Common myeloid progenitor, CD34-positive (primary cell): ENCODE measurements around the gene EHBP1L1.

Experiments used
- CTCF ChIA-PET: fragments of 350-600 bp; sonication (Branson Sonifier 250); formaldehyde crosslinking; loops from one replicate; lab custom pipeline; 2021; ENCODE audit warnings: antibody characterized with exemption; lab: Charles Lee
- POLR2A ChIA-PET: fragments of 350-600 bp; sonication (Branson Sonifier 250); formaldehyde crosslinking; loops from one replicate; lab custom pipeline; 2021; ENCODE audit warnings: antibody characterized with exemption; lab: Charles Lee
- DNase-seq, 3 donors: peaks; one replicate each; pipeline versions ENCODE4 v3.0.0 to v3.0.0-alpha.2; 2013
- H3K27ac ChIP-seq, 2 experiments: 1 replicate in 1 of 2; 2 replicates in 1 of 2; pipeline ENCODE4 v1.7.0; 2013; ENCODE audit warnings: inconsistent platforms in 2 of 2, low read length in 2 of 2, mild to moderate bottlenecking in 2 of 2, low read depth in 1 of 2, moderate library complexity in 1 of 2; ENCODE audit not compliant: severe bottlenecking in 2 of 2, insufficient read depth in 1 of 2, poor library complexity in 1 of 2
- H3K27me3 ChIP-seq, 5 experiments: replicated peaks in 2 of 5; 1 replicate in 3 of 5; 2 replicates in 2 of 5; pipeline versions ENCODE4 v1.6.1 to v1.7.0; 2013; ENCODE audit warnings: low read length in 4 of 5, mild to moderate bottlenecking in 2 of 5, moderate library complexity in 2 of 5, inconsistent platforms in 1 of 5; ENCODE audit not compliant: insufficient read depth in 5 of 5, control insufficient read depth in 4 of 5
- H3K36me3 ChIP-seq, 4 experiments: 1 replicate in 2 of 4; 2 replicates in 2 of 4; pipeline versions ENCODE4 v1.6.1 to v1.7.0; 2013; ENCODE audit warnings: low read length in 3 of 4, control low read depth in 1 of 4, mild to moderate bottlenecking in 1 of 4; ENCODE audit not compliant: control insufficient read depth in 4 of 4, insufficient read depth in 4 of 4
- H3K4me1 ChIP-seq, 4 experiments: 1 replicate in 3 of 4; 2 replicates in 1 of 4; pipeline versions ENCODE4 v1.6.1 to v1.7.1; 2013; ENCODE audit warnings: low read length in 3 of 4, mild to moderate bottlenecking in 3 of 4, control low read depth in 1 of 4, inconsistent platforms in 1 of 4, moderate library complexity in 1 of 4; ENCODE audit not compliant: control insufficient read depth in 4 of 4, insufficient read depth in 4 of 4; ENCODE audit errors: control extremely low read depth in 1 of 4
- H3K4me3 ChIP-seq, 7 experiments: 1 replicate in 4 of 7; 2 replicates in 3 of 7; pipeline versions ENCODE4 v1.5.1 to v1.7.0; 2013; ENCODE audit warnings: mild to moderate bottlenecking in 7 of 7, low read length in 6 of 7, moderate library complexity in 6 of 7, inconsistent platforms in 2 of 7, low read depth in 2 of 7, control low read depth in 1 of 7; ENCODE audit not compliant: insufficient read depth in 4 of 7, control insufficient read depth in 1 of 7; ENCODE audit errors: extremely low read depth in 1 of 7
- H3K9me3 ChIP-seq, 5 experiments: 1 replicate in 4 of 5; 2 replicates in 1 of 5; pipeline versions ENCODE4 v1.6.1 to v1.7.1; 2013; ENCODE audit warnings: low read length in 4 of 5, mild to moderate bottlenecking in 2 of 5, inconsistent platforms in 1 of 5, low read depth in 1 of 5, moderate library complexity in 1 of 5; ENCODE audit not compliant: control insufficient read depth in 4 of 5, insufficient read depth in 2 of 5; ENCODE audit errors: control extremely low read depth in 1 of 5
- WGBS: methylation state at CpG from one replicate; pipeline ENCODE4 v1.1.5; 2013; ENCODE audit not compliant: insufficient coverage; 5-methylcytosine and 5-hydroxymethylcytosine counted together

EHBP1L1 gene

DNA sequence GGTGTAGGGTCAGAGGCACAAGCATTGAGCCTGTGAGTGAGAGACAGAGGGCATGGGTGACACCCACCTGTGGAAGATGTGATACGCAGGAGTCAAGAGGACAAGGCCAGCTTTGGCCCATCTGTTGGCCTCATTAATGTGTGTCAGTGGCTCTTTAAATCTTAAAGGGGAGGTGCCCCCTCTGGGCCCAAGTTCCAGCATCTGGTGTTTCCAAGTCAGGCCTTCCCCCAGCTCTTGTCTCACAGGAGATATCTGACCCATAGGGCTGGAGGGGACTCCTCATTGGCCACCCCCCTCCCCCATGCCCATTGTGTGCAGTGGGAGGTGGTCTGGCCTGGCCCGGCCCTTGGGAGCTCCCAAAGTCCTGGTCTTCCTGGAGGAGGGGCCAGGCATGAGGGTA is 10.8 kb downstream of the EHBP1L1 start:
- no peak for DNase-seq
- Histone ChIP-seq H3K27me3 (no peaks in the 10 kb centered on the region), H3K9me3 (no peaks in the 10 kb centered on the region), H3K36me3 (peaks cover 4 to 53% (median 31%) of the 10 kb centered on the region in 4 experiments), H3K4me3 (no peak overlapping the region), H3K27ac (no peak overlapping the region), H3K4me1 (peaks cover 0 to 36% (median 26%) of the 10 kb centered on the region in 4 experiments)
- WGBS = 100% methylated on average over 1 of the region's 2 CpGs
- ChIA-PET CTCF (interaction anchor here (0.6 to 16.6 kb wide), 6 partner anchors 7 to 450 kb away, joined by 3 to 262 read pairs (median 144); partner anchors contain the start of genes EHBP1L1, FAM89B, MAP3K11 and PCNX3), POLR2A (interaction anchor here (5.4 kb wide), 1 partner anchor 11 kb away, joined by 32 read pairs; the partner anchor contains the start of gene EHBP1L1)

DNA sequence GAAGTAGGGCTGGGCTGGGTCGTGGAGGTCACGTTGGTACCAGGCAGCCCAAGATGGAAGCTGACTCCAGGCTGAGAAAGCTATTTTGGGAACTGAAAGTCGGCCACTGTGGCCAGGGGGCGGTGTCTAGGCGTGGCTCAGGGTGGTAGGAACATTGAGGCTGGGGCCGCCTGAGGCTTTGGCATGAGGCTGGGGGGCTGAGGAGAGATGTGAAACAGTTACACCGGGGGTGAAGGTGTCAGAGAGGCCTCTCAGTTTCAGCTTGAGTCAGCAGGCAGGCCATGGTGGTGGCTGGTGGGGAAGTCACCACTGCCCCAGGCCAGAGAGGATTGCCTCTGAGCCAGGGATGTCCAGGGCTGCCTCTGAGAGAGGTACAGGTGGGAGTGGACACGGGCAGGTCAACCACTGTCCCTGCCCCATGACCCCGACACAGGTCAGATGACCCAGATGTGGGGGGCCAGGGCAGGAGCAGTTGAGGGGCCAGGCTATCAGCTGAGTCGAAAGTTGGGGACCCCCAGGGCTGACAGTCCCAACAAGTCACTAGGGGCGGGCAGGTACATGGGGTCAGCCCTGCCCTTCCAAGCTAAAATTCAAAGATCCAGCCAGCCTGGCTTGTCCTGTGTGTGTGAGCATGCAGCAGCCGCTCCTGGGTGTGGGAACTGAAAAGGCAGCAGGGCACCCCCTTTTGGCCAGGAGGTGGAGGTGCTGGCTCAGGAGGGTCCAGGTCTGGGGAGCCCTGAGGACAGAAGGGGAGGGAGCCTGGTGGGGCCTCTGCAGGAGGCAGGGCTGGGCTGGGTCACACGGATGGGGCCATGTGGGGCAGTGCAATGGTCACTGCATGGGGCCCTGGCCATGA is 12.6 kb downstream of the EHBP1L1 start:
- CTCF ChIA-PET = interaction anchor here (0.9 to 16.6 kb wide), 9 partner anchors 9 to 255 kb away, joined by 3 to 262 read pairs (median 21); partner anchors contain the start of genes DPF2, EHBP1L1, FAM89B and MAP3K11
- 20% methylated on average over 12 of the region's 13 CpGs for WGBS
- no peaks in the 10 kb centered on the region for H3K27me3 ChIP-seq
- peak; percentile 76 to 85 (median 85) for DNase-seq
- no peaks in the 10 kb centered on the region for H3K9me3 ChIP-seq
- H3K36me3 ChIP-seq = peaks cover 7 to 59% (median 34%) of the 10 kb centered on the region in 4 experiments
- H3K4me1 ChIP-seq = peaks cover 0 to 37% (median 28%) of the 10 kb centered on the region in 4 experiments
- peak overlapping the region in 3 of 7 experiments; percentile 25 to 44 (median 38) for H3K4me3 ChIP-seq
- peak overlapping the region in 1 of 2 experiments; percentile 49 for H3K27ac ChIP-seq
- POLR2A ChIA-PET = interaction anchor here (0.5 to 5.4 kb wide), 6 partner anchors 8 to 18 kb away, joined by 3 to 32 read pairs (median 4); partner anchors contain the start of genes EHBP1L1, FAM89B and ZNRD2

DNA sequence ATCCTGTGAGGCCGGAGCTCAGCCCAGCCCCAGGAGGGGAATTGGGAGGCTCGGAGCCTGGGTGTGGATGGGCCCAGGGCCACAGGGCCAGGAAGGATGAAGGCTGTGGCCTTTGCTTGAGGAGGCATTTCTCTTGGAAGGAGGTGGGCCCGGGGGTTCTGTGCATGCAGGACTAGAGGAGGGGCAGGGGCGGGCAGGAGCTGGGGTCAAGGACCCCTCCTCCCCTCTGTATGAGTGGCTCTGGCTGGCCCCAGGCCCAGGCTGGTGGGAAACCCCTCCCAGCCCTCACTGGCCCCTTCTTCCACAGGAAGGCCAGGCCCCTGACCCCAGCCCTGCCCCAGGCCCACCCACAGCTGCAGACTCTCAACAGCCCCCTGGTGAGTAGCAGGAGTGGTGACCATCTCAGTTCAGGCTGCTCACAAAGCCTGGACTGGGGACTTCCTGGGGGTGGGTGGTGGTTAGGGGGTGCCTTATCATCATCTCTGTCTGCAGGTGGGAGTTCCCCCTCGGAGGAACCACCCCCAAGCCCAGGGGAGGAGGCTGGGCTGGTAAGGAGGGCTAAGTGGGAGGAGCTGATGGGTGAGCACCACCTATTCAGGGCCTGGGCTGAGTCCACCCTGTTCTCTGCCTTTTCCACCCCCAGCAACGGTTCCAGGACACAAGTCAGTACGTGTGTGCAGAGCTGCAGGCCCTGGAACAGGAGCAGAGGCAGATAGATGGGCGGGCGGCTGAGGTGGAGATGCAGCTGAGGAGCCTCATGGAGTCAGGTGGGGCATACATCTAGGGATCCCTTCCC is 13.8 kb downstream of the EHBP1L1 start:
- H3K36me3 ChIP-seq = peaks cover 7 to 53% (median 30%) of the 10 kb centered on the region in 4 experiments
- 92% methylated on average over 8 of the region's 9 CpGs for WGBS
- peak in 2 of 3 donors; percentile 79 to 83 for DNase-seq
- peaks cover 0 to 41% (median 28%) of the 10 kb centered on the region in 4 experiments for H3K4me1 ChIP-seq
- H3K4me3 ChIP-seq = no peak overlapping the region
- H3K27me3 ChIP-seq = no peaks in the 10 kb centered on the region
- ChIA-PET POLR2A (interaction anchor here (0.7 to 1.2 kb wide), 2 partner anchors 9 to 13 kb away, joined by 3 read pairs; partner anchors contain the start of gene EHBP1L1), CTCF (interaction anchor here (0.7 to 16.6 kb wide), 8 partner anchors 9 to 271 kb away, joined by 3 to 262 read pairs (median 70); partner anchors contain the start of genes EHBP1L1, FAM89B, MAP3K11 and PCNX3)
- H3K27ac ChIP-seq = no peak overlapping the region
- H3K9me3 ChIP-seq = no peaks in the 10 kb centered on the region

DNA sequence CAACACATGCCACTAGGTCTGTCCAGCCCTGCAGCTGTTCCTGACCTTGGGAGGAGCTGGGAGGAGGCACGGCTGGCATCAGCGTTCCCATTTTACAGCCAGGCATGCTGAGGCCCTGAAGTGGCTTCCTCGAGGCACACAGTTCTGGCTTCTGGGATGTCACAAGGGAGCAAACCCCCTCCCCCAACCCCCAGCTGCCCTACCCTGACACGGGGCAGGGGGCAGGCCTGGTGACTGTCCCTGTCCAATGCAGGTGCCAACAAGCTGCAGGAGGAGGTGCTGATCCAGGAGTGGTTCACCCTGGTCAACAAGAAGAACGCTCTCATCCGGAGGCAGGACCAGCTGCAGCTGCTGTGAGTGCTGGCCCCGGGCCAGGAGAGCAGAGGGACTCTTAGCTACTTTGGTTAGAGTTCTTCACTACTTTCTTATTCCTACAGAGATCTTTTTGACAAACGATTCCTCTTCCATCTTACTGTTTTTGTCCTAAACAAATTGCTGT is 14.4 kb downstream of the EHBP1L1 start:
- H3K36me3 ChIP-seq = peaks cover 7 to 49% (median 28%) of the 10 kb centered on the region in 4 experiments
- 91% methylated on average over 6 of the region's 8 CpGs for WGBS
- DNase-seq = no peak
- POLR2A ChIA-PET = interaction anchor here (0.7 kb wide), 1 partner anchor 14 kb away, joined by 3 read pairs; the partner anchor contains the start of gene EHBP1L1
- no peaks in the 10 kb centered on the region for H3K9me3 ChIP-seq
- no peak overlapping the region for H3K4me3 ChIP-seq
- CTCF ChIA-PET = interaction anchor here (0.7 to 16.6 kb wide), 7 partner anchors 8 to 271 kb away, joined by 3 to 262 read pairs (median 119); partner anchors contain the start of genes EHBP1L1, FAM89B, MAP3K11 and PCNX3
- H3K27me3 ChIP-seq = no peaks in the 10 kb centered on the region
- H3K4me1 ChIP-seq = peaks cover 0 to 41% (median 30%) of the 10 kb centered on the region in 4 experiments
- H3K27ac ChIP-seq = no peak overlapping the region

DNA sequence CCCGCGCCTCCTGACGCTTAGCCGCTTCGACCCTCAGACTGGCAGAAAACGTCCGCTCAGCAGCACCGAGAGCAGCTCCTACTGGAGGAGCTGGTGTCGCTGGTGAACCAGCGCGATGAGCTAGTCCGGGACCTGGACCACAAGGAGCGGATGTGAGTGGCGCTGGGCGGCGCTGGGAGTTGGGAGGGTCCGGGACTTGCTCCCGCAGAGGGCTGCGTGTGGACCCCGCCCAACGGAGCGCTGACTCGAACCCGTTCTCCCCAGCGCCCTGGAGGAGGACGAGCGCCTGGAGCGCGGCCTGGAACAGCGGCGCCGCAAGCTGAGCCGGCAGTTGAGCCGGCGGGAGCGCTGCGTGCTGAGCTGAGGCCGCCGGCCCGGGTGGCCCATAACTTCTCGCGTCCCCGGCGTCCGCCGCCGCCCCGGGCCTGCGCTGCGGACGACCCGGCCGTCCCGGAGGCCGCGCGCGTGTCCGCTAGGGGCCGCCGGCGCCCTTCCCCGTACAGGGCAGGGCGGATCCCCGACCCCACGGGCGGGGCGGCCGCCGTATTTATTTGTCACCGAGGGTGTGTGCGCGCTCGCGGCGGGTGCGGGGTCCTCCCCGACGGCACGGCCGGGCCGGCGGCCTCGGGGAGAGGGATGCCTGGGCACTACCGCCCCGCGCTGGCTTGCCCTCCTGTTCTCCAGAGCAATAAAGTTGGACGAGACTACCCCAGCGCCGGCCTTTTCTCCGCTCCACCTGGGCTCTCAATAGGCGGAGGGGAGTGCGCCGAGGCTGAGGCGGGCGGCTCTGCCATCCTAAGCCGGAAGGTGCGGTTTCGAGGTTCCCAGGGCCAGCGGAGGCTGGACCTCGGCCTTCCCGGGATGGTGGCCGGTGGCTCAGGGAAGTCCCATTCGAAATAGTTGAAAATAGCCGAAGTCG is 16.3 kb downstream of the EHBP1L1 start:
- H3K9me3 ChIP-seq = no peaks in the 10 kb centered on the region
- CTCF ChIA-PET = interaction anchor here (1.0 to 16.6 kb wide), 9 partner anchors 13 to 317 kb away, joined by 3 to 229 read pairs (median 9); partner anchors contain the start of genes EHBP1L1, FAM89B, MAP3K11 and PCNX3
- H3K4me3 ChIP-seq = peak overlapping the region in 1 of 7 experiments; percentile 19
- H3K27ac ChIP-seq = no peak overlapping the region
- WGBS = 79% methylated on average over 86 of the region's 106 CpGs
- peaks cover 0 to 36% (median 33%) of the 10 kb centered on the region in 4 experiments for H3K4me1 ChIP-seq
- DNase-seq = no peak
- no peaks in the 10 kb centered on the region for H3K27me3 ChIP-seq
- POLR2A ChIA-PET = interaction anchor here (0.7 kb wide), 1 partner anchor 52 kb away, joined by 3 read pairs; no protein-coding TSS in a partner anchor
- H3K36me3 ChIP-seq = peaks cover 7 to 40% (median 21%) of the 10 kb centered on the region in 4 experiments
